NCI-H128 (cell line): ENCODE results near the gene OSBPL2.

Experiments used
- DNase-seq: peaks from one replicate; lab custom pipeline; 2025; ENCODE audit not compliant: unreplicated experiment; lab: John Stamatoyannopoulos, UW

Gene OSBPL2

DNA sequence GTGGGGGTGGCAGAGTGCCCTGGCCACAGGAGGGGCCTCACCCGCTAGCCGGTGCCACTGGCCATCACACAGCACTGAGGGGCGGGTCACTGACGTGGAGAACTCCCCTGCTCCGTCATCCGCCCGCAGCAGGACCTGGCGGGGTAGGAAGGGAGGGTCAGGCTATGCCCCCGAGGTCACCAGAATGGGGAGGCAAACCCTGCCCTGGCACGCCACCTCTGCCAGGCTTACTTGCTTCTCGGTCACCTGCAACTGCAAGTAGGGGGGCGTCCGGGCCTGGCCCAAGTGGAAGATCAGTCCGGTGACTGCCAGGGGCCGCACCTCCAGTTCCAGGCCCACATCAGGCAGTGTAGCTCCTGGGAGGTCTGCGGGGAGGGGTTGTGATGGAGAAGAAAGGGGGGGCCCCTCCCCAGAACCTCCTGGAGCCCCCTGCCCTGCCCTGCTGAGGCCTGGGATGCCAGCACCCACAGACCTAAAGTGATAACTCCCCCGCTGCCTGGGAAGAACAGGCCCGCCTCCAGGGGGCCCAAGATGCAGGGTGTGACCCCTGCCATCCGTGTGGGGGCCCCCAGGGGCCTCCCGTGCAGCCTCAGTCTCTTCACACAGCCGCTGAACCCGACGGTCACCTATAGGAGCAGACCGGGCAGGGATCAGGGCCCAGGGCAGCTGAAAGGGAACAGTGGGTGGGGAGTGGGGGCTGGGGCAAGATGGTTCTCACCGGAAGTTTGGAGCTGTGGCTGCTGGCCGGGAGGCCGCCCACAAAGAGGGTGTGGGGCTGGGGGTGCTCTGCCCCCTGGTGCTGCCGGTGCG, 71.8 kb downstream of the OSBPL2 start:
- no peak for DNase-seq

DNA sequence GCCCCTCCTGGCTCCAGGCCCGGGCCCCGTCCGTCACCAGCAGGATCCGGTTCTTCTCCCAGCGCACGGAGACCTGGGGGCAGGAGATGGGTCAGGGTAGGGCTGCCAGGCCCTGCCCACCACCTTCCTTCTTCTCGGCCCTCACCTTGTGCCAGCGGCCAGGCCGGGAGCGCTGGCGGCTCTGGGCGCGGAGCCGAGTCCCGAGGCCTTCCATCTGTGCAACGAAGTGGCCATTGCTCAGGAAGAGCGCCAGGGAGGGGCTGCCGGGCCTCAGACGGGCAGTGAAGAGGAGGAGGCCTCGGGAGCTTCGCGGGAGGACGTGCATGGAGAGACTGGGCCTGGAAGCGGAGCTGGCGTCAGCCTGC, 72.4 kb downstream of the OSBPL2 start:
- no peak for DNase-seq

DNA sequence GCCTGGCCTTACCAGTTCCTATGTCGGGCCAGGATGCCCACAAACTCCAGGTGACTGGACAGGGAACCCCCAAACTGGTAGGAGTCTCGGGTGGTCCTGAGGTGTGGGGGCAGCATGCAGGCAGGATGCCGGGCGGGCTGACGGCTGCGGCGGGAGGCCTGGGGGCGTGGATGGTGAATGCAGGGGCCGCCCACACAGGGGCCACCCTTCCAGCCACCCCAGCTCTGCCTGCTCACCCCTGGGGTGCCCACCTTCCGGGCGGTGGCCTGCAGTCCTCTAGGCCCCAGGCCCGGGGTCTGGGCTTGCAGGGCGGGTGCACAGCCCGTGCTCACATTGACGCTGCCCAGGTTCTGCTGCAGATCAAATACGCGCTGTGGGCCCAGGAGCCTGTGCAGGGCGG, 72.8 kb downstream of the OSBPL2 start:
- DNase-seq: no peak

DNA sequence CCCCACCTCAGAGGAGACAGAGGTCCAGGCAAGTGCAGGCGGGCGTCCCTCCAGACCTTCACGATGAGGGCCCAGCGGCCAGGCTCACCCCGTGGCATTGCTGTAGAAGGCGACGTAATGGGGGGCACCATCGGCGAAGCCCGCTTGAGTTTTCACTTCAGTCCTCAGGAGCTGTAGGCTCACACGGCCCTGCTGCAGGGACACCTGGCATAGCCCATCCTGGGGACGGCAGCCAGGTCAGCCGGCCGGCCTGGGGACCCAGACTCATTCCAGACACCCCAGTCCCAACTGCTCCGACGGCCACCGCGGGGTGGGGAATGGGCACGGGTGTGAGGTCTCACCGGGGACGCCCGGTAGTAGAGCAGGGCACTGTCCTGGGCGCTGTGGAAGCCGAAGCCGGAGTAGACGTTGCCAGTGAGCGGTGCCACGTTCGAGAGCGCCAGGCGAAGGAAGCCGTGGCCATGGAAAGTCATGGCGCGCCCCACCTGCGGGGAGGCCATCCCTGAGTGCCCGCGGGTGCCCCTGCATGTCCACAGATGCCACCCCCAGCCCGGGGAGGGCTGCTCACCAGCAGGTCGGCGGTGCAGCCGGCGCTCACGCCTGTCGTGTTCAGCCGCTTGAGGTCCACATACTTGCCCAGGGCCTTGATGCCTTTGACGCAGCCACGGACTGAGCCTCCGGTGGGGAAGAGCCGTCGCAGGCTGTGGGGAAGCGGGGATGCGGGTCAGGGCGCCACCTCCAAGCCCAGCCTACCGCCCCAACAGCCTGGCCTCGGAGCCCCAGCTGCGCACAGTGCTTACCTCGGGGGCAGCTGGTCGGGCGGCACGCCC, 73.7 kb downstream of the OSBPL2 start:
- no peak for DNase-seq

DNA sequence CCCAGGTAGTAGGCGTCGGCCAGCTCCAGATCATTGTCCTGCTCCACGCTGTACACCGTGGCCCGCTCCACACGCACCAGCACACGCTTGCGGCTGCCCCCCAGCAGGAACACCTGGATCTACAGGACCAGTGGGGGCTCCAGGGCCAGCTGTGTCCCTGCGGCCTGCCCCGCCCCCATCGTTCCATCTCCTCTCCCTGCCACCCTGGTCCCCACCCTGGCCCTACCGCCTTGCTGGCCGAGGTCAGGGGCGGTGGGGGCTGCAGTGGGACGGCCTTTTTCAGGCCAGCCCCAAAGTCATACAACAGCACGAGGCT, 74.3 kb downstream of the OSBPL2 start:
- no peak for DNase-seq

DNA sequence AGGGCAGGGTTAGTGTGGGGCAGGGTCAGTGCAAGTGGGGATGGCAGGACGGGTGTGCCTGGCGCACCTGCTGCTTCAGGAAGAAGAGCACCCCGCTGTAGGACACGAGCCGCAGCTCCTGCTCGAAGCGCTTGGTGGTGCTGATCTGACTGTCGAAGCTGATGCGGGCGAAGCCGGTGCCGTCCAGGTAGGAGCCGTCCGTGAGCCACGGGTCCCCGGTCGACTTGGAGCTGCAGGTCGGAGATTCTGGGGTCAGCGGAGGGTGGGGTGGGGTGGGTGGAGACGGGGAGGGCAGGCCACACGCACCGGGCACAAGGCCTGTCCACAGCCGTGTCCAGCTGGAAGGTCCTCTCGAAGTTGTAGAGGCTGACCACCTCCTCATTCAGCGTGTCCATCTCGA, 74.7 kb downstream of the OSBPL2 start:
- no peak for DNase-seq

DNA sequence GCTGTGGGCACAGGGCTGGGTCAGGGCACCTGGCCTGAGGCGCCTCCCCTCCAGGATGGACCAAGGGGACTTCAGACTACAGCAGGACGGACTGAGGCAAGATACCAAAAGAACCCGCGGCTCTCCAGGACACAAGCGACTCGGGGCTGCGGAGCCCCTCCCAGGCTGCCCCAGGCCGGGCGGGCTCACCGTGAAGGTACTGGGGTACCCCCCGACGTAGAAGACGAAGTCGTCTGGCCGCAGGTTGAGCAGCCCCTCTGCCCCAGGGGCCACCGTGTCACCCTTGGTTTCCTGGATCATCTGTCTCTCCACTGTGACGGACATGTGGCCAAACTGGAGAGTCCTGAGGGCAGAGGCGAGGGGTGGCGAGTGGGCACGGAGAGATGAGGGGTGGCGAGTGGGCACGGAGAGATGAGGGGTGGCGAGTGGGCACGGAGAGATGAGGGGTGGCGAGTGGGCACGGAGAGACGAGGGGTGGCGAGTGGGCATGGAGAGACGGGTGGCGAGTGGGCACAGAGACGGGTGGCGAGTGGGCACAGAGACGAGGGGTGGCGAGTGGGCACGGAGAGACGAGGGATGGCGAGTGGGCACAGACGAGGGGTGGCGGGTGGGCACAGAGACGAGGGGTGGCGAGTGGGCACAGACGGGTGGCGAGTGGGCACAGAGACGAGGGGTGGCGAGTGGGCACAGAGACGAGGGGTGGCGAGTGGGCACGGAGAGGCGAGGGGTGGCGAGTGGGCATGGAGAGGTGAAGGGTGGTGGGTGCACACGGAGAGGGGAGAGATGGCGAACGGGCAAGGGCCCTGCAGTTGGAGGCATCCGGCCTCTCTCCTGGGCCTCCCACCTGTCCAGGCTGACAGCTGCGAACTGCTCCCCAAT, 75.4 kb downstream of the OSBPL2 start:
- DNase-seq: no peak

DNA sequence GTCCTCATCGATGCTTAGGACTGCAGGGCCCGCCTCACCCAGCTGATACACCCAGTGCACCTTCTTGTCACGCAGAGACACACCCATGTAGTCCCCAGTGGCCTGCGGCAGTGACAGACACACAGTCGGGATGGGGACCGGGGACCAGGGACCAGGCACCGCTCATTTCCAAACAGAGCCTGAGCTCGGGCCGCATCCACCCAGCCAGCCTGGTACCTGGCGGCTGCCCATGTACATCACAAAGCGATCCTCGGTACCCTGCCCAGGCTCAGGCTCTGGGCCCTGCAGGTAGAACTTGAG, 76.0 kb downstream of the OSBPL2 start:
- no peak for DNase-seq

DNA sequence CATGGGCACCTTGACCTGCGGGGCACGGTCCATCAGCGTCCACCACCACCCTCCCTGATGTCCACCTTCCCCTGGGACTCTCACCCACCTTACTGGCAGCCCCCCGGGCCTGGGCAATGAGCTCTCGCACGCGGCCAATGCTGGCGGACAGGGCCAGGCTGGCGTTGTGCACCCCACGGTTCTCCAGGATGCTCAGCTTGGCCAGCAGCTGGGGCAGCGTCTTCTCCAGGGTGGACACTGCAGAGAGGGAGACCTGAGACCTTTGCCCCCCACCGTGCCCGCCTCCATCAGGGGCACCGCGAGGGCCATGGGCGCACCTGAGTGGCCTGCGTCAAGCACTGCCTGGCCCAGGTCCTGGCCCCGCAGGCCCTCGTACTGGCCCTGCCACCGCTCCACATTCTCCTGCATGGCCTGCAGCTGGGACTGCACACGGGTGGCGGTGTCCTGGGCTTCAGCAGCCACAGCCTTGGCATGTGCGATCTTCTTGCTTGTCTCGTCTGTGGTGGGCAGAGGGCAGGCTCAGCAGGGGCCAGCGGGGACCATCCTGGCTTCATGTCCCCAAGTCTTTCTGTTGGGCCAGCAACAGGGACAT, 76.5 kb downstream of the OSBPL2 start:
- DNase-seq: no peak

DNA sequence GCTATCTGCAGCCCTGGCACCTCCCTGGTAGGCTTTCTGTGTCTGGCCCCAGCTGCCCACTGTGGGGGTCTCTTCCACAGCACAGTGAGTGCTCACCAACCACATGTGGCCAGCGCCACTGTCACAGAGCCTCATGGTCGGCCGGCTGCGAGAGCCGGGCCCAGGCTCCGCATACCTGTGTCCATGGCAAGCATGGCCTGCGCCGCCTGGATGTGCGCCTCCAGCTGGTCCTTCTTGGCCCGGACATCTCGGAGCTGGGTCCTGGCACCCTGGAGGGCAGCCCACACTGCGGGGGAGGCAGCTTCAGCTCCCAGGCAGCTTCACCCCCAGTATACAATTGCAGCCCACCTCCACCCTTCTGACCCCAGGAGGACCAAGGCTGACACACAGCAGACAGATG, 77.5 kb downstream of the OSBPL2 start:
- DNase-seq: no peak

DNA sequence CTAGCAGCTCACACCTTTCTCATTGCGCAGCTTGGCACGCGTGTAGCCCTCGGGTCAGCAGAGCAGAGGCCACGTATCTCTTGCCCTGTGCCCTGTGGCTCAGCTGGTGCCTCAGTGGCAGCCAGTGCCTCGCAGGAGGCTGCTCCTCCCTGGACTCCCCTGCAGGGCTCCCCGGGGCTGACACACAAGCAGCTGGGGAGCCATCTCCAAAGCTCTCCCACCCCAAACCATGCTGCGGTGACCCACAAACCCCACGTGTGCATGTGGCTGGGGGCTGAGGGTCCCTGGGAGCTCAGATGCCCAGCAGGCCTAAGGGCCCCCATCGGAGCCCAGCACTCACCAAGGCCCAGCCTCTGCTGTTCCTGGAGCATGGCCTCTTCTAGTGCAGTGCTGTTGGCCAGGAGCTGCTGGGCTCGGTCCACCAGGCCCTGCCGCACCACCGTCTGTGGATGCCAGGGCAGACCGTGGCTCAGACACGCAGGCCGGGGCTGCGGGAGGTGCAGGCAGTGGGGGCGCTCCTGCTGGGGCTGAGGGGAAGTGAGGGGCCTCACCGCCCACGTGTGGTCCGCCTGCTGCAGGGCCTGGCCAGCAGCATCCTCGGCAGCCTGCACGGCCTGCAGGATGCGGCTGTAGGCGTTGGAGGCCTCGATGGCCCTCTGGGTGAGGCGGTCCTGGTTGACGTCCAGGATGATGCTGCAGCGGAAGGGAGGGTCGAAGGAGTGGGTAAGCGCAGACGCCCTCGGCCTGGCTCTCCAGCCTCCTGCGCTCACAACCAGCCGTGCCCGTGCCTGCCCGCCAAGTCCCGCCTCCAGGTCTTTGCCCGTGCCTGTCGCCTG, 78.2 kb downstream of the OSBPL2 start:
- no peak for DNase-seq

DNA sequence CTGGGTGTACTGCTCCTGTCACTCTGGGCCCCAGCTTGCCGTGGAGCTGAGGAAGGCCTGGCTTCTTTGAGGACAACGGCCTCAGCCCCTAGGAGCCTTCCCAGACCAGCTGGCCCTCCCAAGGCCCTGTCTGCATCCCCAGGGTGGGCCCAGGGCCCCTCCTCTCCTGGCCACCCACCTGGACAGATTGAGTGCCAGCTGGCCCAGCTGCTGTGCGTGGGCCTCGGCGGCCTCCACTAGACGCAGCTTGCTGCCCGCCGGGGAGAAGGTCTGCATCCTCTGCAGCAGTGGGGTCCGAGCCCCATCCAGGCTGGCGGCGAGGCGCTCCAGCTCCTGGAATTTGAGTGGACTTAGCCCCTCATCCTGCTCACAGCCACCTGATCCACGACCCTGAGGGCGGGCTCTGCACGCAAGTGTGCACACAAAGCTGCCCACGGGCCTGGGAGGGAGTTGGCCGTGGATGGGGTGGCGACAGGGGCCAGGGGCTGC, 78.9 kb downstream of the OSBPL2 start:
- no peak for DNase-seq

DNA sequence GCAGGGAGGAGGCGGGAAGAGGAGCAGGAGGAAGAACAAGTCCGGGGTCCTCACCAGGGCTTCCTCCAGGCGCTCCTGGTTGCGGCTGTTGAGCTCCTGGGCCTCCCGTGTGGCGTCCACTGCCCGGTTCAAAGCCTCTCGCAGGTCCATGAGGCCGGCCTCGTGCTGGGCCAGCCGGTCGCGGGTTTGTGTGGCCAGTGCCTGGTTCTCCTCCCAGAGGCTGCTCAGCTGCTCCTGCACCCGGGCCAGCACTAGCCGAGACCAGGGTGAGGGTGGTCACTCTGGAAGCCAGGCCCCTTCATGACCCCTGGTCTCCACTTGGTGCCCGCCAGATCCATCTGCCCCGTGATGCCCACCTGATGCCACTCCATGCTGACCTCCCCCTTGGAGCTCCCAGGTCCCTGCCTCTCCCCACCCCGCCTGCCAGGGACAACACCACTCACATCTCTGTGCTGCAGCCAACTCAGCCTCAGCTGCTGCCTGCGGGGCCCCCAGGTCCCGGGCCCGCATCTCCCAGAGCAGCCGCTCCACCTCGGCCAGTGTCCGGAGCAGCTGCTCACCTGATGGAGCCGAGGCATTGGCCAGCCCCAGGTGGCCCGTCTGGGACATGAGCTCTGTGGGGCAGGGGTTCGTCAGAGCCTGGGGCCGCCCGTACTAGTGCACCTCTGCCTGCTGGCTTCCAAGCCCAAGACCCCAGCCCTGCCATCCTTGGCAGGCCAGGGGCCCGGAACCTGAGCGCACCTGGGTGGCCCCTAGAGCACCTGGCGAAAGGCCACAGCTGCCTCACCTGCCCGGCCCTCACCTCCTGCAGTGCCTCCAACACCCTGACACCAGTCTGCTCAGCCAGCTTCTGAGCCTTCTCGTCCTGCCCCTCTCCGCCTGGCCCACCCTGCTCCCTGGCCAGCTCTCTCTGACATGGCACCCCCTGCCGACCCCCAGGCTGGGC, 80.4 kb downstream of the OSBPL2 start:
- DNase-seq: no peak

DNA sequence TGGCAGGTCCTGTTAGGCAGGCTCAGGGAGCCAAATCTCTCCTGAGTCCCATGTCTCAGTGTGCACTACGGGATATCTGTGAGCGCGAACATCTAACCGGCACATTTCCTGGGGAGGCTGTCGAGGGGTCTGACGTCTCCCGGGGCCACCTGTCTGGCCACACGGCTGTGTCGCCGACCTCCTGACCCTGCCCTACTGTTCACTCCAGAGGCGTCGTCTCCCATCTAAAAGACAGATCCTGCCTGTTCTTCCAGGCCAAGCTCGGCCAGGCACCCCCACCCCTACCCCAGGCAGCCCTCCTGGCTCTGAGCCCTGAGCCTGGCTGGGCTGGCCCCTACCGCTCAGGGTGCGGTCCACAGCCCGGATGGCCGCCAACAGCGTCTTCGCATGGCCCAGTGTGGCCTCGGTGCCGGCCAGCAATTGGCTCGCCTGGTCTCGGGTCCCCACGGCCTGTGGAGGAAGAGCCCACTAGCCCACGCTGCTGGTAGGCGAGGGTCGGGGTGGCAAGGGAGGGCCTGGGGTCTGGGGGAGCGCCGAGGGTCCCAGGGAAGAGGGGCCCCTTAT, 81.1 kb downstream of the OSBPL2 start:
- no peak for DNase-seq

DNA sequence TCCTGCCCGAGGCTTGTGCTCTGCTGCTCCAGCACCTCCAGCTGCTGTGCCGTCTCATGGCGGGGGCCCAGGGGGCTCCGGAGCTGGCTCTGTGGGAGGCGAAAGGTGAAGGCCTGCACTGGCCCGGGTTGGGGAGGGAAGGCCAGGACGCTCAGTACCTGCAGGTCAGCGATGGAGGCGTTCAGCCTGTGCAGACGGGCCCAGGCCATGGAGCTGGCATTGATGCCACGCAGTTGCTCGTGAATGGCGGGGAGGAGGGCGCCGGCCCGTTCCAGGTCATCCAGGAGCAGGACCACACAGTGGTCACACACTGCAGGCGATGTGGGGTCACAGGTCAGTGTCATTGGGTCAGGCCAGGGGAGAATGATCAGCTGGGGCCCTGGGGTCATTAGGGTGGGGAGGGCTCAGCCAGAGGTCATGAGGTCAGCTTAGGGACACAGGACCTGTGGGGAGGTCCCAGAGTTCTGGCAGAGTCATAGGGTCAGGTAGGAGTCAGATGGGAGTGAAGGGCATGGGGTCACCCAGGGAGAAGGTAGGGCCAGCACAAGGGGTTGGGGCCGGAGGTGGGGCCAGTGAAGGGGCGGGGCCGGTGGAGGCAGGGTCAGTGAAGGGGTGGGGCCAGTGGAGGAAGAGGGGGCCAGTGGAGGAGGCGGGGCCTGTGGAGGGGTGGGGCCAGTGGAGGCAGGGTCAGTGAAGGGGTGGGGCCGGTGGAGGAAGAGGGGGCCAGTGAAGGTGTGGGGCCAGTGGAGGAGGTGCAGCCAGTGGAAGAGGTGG, 82.4 kb downstream of the OSBPL2 start:
- no peak for DNase-seq

DNA sequence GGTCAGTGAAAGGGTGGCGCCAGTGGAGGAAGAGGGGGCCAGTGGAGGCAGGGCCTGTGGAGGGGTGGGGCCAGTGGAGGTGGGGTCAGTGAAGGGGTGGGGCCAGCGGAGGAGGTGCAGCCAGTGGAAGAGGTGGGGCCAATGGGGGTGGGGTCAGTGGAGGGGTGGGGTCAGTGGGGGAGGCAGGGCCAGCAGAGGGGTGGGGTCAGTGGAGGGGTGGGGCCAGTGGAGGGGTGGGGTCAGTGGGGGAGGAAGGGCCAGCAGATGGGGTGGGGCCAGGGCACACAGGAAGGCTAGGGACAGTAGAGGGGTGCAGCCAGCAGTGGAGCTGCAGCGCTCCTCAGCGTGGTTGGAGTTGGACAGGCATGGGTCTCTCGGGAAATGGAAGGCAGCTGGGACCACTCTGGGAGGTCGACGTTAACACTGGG, 83.2 kb downstream of the OSBPL2 start:
- no peak for DNase-seq

DNA sequence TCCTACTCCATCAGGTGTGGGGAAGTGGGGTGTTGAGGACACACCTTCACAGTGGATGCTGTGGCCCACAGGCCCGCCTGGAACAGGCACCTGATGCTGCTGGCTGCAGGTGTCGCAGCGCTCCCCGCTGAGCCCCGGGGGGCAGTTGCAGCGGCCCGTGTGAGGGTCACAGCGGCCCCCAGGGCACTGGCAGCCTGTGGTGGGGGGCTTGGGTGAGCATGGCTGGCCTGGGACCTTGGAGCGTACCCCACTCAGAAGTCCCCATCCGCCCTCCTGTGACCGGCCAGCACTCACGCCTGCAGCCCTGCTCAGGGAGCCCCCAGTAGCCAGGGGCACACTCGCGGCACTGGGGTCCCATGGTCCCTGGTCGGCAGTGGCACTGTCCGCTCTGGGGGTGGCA, 83.7 kb downstream of the OSBPL2 start:
- DNase-seq: no peak

DNA sequence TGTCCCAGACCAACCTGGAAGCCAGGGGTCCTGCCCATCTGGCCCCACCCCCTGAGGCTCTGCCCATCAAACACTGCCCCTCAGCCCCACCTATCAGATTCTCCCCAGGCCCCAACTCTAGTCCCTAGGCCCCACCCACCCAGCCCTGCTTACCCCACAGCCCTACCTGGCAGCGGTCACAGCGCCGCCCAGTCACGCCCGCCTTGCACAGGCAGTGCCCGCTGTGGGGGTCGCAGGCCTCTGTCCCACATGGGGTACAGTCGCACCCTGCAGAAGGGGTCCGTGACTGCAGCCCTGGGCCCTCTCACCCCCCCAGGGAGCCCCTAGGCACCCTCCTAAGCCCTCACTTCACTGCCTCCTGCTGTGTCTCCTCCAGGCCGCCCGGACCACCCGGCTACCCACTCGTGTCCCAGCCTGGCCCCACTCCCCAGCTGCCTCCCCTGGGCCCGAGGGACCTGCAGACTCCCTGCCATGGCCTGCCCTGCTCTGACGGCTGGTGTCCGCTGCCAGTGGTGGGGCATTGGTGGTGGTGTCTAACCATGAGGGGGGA, 84.2 kb downstream of the OSBPL2 start:
- no peak for DNase-seq
